Measurements from ENCODE around the gene KCNC3.
"Not testable (repeated sequence)": the region's sequence is repeated elsewhere in the genome, so short reads cannot be mapped to it uniquely, and the experiment has no call there.

The KCNC3 gene

GRCh38 chr19:50349277-50350057 is 20.3 kb upstream of the KCNC3 start:
- peaks cover 7% of the 10 kb centered on the region; the same call in 1 of the 2 replicates for H3K9me3 ChIP-seq (ENCODE audit: control insufficient read depth, insufficient read depth, low read depth, low read length)
- no peak overlapping the region for H3K9ac ChIP-seq (ENCODE audit: low read length)
- H3K27me3 ChIP-seq (ENCODE audit: control insufficient read depth, insufficient read depth, low read length): no peaks in the 10 kb centered on the region
- no peak overlapping the region for H3K4me3 ChIP-seq (ENCODE audit: low read depth, low read length)
- H3K36me3 ChIP-seq (ENCODE audit: control insufficient read depth, insufficient read depth, low read length): no peaks in the 10 kb centered on the region
- H3K27ac ChIP-seq (ENCODE audit: low read depth, low read length): no peak overlapping the region
- no peaks in the 10 kb centered on the region for H3K4me1 ChIP-seq (ENCODE audit: control insufficient read depth, insufficient read depth, low read length)

DNA sequence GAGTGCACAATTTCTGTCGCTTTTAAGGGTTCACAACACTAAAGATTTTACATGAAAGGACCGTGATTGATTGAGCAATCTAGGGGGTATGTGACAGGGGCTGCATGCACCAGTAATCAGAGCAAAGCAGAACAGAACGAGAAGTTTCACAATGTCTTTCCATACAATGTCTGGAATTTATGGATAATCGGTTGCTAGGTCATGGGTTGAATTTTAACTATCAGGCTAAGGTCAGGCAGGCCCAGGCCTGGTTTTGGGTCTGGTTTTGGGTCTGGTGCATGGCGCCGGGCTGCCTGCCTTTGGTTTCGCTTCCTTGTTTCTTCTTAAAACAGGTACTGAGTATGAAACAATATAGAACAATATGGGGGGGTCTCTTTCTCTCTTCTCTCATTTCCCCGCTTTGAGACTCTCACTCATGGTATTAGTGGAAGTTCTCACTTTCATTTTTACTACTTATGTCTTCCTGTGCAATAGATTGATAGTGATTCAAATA is 18.0 kb upstream of the KCNC3 start:
- not testable (repeated sequence) for H3K9me3 ChIP-seq (ENCODE audit: control insufficient read depth, insufficient read depth, low read depth, low read length); H3K36me3 ChIP-seq (ENCODE audit: control insufficient read depth, insufficient read depth, low read length); H3K9ac ChIP-seq (ENCODE audit: low read length); H3K27me3 ChIP-seq (ENCODE audit: control insufficient read depth, insufficient read depth, low read length); H3K27ac ChIP-seq (ENCODE audit: low read depth, low read length); H3K4me3 ChIP-seq (ENCODE audit: low read depth, low read length); H3K4me1 ChIP-seq (ENCODE audit: control insufficient read depth, insufficient read depth, low read length)

DNA sequence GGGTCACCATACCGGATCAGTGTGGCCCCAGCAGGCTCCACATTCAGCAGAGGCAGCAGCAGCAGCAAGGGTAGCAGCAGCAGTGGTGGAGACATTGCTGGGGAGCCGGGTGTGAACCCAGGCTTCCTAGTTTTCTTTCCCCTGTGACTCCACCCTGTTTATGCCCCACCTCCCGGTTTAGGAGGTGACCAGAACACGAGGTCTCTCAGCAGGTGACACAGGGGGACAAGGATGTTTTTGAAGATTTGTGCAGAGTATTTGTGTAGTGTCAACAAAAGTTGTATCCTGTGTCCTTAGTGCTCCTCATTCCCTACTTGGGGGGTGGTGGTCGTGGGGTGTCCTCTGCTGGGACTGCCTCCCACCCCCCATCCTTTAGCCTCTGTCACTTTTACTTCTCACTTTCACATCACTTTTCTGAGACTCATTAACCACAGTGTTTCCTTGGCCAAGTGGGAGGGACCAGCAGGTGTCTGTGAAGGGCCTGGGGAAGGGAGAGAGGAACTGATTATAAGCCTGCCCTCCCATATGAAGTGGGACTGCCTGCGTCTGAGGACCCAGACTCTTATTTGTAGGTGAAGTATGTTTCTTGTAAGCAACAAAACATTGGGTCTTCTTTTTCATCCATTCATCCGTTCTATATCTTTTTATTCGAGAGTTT is 15.6 kb upstream of the KCNC3 start:
- H3K4me3 ChIP-seq (ENCODE audit: low read depth, low read length): no peak overlapping the region
- H3K27ac ChIP-seq (ENCODE audit: low read depth, low read length): no peak overlapping the region
- no peak overlapping the region for H3K9ac ChIP-seq (ENCODE audit: low read length)
- H3K9me3 ChIP-seq (ENCODE audit: control insufficient read depth, insufficient read depth, low read depth, low read length): peaks cover 10% of the 10 kb centered on the region; the same call in 1 of the 2 replicates
- no peaks in the 10 kb centered on the region for H3K27me3 ChIP-seq (ENCODE audit: control insufficient read depth, insufficient read depth, low read length)
- no peaks in the 10 kb centered on the region for H3K36me3 ChIP-seq (ENCODE audit: control insufficient read depth, insufficient read depth, low read length)
- H3K4me1 ChIP-seq (ENCODE audit: control insufficient read depth, insufficient read depth, low read length): no peaks in the 10 kb centered on the region

DNA sequence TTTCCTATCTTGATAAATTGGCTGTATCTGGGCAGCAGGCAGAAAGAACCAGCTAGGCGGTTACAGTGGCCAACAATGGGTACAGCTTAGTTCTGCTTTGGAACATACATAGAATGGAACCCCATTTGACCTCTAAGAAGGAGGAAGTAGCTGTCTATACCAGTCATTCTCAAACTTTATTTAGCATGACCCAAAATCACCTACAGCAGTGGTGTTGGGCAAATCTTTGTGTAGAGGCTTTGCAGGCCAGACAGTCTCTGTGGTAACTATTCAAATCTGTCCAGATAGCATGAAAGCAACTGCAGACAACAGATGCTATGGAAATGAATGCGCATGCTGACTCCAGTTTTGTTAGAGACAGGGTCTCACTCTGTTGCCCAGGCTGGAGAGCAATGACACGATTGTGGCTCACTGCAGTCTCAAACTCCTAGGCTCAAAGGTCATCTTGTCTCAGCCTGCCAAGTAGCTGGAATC is 12.0 kb upstream of the KCNC3 start:
- no peak overlapping the region for H3K9ac ChIP-seq (ENCODE audit: low read length)
- H3K36me3 ChIP-seq (ENCODE audit: control insufficient read depth, insufficient read depth, low read length): peaks cover 3% of the 10 kb centered on the region; the same call in 1 of the 2 replicates
- H3K4me1 ChIP-seq (ENCODE audit: control insufficient read depth, insufficient read depth, low read length): no peaks in the 10 kb centered on the region
- no peak overlapping the region for H3K27ac ChIP-seq (ENCODE audit: low read depth, low read length)
- no peaks in the 10 kb centered on the region for H3K27me3 ChIP-seq (ENCODE audit: control insufficient read depth, insufficient read depth, low read length)
- H3K9me3 ChIP-seq (ENCODE audit: control insufficient read depth, insufficient read depth, low read depth, low read length): peaks cover 12% of the 10 kb centered on the region; the same call in 1 of the 2 replicates
- H3K4me3 ChIP-seq (ENCODE audit: low read depth, low read length): no peak overlapping the region

DNA sequence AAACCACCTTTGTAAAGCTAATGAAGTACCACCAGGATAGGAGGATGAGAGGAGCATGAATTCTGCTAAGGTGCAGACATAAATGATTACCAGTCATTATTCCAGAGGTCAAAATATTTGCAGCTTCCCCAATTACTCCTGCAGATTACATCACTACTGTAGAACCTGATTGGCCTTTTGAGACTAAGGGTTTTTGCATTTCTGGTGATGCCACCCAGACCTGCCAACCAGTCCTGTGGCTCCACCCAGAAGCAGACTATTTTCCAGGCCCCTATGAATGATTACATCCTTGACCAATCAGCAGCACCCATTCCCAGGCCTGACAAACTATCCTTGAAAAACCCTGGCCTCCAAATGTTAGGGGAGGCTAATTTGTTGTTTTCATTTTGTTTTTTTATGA is 11.2 kb upstream of the KCNC3 start:
- H3K4me1 ChIP-seq (ENCODE audit: control insufficient read depth, insufficient read depth, low read length): 0 out of 2 replicates have a peak, but pooled peaks cover 3% of the 10 kb centered on the region
- no peak overlapping the region for H3K9ac ChIP-seq (ENCODE audit: low read length)
- no peak overlapping the region for H3K27ac ChIP-seq (ENCODE audit: low read depth, low read length)
- peaks cover 3% of the 10 kb centered on the region; the same call in 1 of the 2 replicates for H3K36me3 ChIP-seq (ENCODE audit: control insufficient read depth, insufficient read depth, low read length)
- H3K4me3 ChIP-seq (ENCODE audit: low read depth, low read length): no peak overlapping the region
- no peaks in the 10 kb centered on the region for H3K27me3 ChIP-seq (ENCODE audit: control insufficient read depth, insufficient read depth, low read length)
- H3K9me3 ChIP-seq (ENCODE audit: control insufficient read depth, insufficient read depth, low read depth, low read length): peaks cover 12% of the 10 kb centered on the region; the same call in 1 of the 2 replicates

- H3K9ac ChIP-seq (ENCODE audit: low read length); H3K4me1 ChIP-seq (ENCODE audit: control insufficient read depth, insufficient read depth, low read length); H3K36me3 ChIP-seq (ENCODE audit: control insufficient read depth, insufficient read depth, low read length); H3K4me3 ChIP-seq (ENCODE audit: low read depth, low read length); H3K9me3 ChIP-seq (ENCODE audit: control insufficient read depth, insufficient read depth, low read depth, low read length); H3K27me3 ChIP-seq (ENCODE audit: control insufficient read depth, insufficient read depth, low read length); H3K27ac ChIP-seq (ENCODE audit: low read depth, low read length): not testable (repeated sequence)
Measured at GRCh38 chr19:50337031-50337430, 7.9 kb upstream of the KCNC3 start.

GRCh38 chr19:50334741-50335421 is 5.7 kb upstream of the KCNC3 start:
- no peak overlapping the region for H3K4me3 ChIP-seq (ENCODE audit: low read depth, low read length)
- H3K27ac ChIP-seq (ENCODE audit: low read depth, low read length): no peak overlapping the region
- H3K36me3 ChIP-seq (ENCODE audit: control insufficient read depth, insufficient read depth, low read length): peaks cover 3% of the 10 kb centered on the region; the same call in 1 of the 2 replicates
- H3K4me1 ChIP-seq (ENCODE audit: control insufficient read depth, insufficient read depth, low read length): peaks cover 11% of the 10 kb centered on the region
- H3K27me3 ChIP-seq (ENCODE audit: control insufficient read depth, insufficient read depth, low read length): no peaks in the 10 kb centered on the region; the same call in 1 of the 2 replicates
- 0 out of 2 replicates have a peak, but pooled peaks cover 2% of the 10 kb centered on the region for H3K9me3 ChIP-seq (ENCODE audit: control insufficient read depth, insufficient read depth, low read depth, low read length)
- H3K9ac ChIP-seq (ENCODE audit: low read length): no peak overlapping the region

GRCh38 chr19:50333737-50334617 is 4.8 kb upstream of the KCNC3 start:
- Histone ChIP-seq H3K9ac (ENCODE audit: low read length) (peak overlapping the region; percentile 81), H3K27ac (ENCODE audit: low read depth, low read length) (peak overlapping the region; percentile 46), H3K4me3 (ENCODE audit: low read depth, low read length) (peak overlapping the region; percentile 83), H3K27me3 (ENCODE audit: control insufficient read depth, insufficient read depth, low read length) (no peaks in the 10 kb centered on the region; the same call in 1 of the 2 replicates), H3K4me1 (ENCODE audit: control insufficient read depth, insufficient read depth, low read length) (peaks cover 11% of the 10 kb centered on the region), H3K9me3 (ENCODE audit: control insufficient read depth, insufficient read depth, low read depth, low read length) (0 out of 2 replicates have a peak, but pooled peaks cover under 1% of the 10 kb centered on the region), H3K36me3 (ENCODE audit: control insufficient read depth, insufficient read depth, low read length) (no peaks in the 10 kb centered on the region)

GRCh38 chr19:50333235-50333736 is 4.1 kb upstream of the KCNC3 start:
- peak overlapping the region; percentile 81 for H3K9ac ChIP-seq (ENCODE audit: low read length)
- peaks cover 3% of the 10 kb centered on the region for H3K27me3 ChIP-seq (ENCODE audit: control insufficient read depth, insufficient read depth, low read length)
- peak overlapping the region; percentile 80 for H3K27ac ChIP-seq (ENCODE audit: low read depth, low read length)
- H3K4me3 ChIP-seq (ENCODE audit: low read depth, low read length): peak overlapping the region; percentile 83
- no peaks in the 10 kb centered on the region for H3K36me3 ChIP-seq (ENCODE audit: control insufficient read depth, insufficient read depth, low read length)
- peaks cover 11% of the 10 kb centered on the region for H3K4me1 ChIP-seq (ENCODE audit: control insufficient read depth, insufficient read depth, low read length)
- no peaks in the 10 kb centered on the region for H3K9me3 ChIP-seq (ENCODE audit: control insufficient read depth, insufficient read depth, low read depth, low read length)

Data from HUES6 (cell line).